Stimulated activated CD4-positive, alpha-beta T cell treated with anti-CD3 and anti-CD28 coated beads, Interleukin-15, amount 100 ng/mL, for 1 hour (primary cell): ENCODE data around the gene NMRK1.
A peak's percentile ranks its signal among the peaks of the same experiment; 100 is the strongest.

Source experiments
- DNase-seq, 2 donors: peaks; one replicate each; pipeline ENCODE4 v3.0.0-alpha.2; 2020; ENCODE audit warnings: low read depth in 1 of 2, low spot score in 1 of 2

Gene NMRK1

DNA sequence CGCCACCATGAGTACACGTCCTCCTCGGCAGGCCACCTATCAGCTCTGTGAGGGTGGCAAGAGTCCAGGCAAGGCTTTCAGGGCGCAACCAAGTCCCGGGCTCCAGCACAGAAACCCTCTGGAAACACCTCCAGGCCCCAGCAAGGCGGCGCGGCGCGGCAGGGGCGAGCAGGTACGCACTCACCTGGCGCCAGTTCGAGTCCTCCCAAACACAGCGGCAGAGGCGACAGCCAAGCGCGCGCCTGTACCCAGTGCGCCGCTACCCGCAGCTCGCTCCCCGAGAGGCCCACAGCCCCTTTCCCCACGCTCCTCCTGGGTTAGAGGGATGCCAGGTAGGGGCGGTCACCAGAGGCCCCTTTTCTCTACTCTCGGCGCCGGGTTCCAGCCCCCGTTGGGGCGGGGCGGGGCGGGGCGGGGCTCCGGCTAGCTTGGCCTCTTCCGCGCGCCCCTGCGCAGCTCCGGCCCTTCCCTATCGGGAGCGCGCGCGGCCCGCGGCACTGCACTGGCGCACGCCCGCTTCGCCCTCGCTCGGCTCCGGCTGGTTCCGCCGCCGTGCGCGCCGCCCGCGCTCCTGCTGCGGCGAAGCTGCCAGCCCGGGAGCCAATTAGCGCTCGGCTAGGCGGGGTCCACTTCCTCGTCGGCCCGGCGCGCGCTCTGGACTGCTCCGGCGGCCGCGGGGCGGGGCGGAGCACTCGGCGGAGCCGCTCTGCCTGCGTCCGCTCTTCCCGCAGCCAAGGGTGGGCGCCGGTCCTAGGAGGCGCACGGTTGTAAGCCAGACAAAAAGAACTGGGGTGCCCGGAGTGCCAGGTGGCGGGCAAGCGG lies at the start of gene NMRK1, which contains the start of gene OSTF1:
NMRK1 (minus strand) TSS at position 332 of the 822 bp plus-strand sequence. CDS start 5,040 bp downstream, outside the sequence.
OSTF1 (plus strand) TSS at position 691 of the 822 bp plus-strand sequence. CDS start 179 bp downstream, outside the sequence.
- peak; percentile 88 for DNase-seq

DNA sequence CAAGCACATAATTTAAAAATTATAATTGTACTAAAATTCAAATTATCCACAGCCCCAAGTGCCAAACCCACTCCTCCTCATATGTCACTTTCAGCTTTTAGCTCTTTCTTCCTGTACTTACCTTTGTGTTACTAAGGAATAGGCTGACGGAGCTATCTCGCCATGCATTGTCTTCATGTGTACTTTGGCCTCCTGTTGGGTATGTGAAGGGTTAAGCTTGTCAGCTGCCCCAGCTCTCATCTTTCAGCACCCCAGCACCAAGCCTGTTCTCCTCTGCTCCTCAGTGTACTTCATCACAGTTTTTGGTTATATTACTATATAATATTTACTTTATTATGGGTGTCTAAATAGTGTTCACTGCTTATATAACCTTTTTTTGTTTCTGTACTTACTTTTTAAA lies 46.5 kb upstream of the NMRK1 start:
- no peak for DNase-seq

DNA sequence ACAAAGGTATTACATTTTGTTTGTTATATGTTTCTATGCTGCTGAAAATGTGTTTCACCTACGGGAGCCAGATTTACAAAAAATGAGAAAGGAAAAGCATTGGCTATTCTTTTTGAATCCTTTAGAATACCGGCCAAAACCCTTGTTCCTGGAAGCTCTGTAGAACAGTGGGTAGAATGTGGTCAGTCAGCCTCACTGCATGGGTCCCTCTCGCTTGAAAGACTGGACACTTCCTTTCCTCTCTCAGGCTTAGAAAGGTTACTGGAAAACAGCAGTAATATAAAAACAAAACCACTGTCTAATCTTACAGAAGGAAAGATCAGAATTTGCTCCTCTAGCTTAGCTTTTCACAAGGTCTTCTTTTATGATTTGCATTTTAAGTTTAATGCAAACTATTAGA lies 45.4 kb upstream of the NMRK1 start:
- DNase-seq: no peak

DNA sequence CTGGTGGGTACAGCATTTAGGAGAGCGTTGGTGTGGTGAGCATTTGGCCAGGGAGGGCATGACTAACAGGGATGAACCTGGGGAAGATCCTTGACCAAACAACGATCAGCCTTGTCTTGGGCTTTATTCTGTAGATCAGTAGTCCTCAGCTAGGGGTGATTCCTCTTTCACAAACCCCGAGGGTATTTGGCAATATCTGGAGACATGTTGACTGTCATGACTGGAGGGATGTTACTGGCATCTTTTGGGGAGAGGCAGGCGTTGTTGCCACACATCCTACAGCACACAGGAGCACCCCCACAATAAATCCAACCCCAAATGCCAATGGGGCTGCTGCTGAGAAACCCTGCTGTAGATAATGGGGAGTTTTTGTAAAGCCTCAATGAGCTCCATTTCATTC lies 44.3 kb upstream of the NMRK1 start:
- DNase-seq: no peak

DNA sequence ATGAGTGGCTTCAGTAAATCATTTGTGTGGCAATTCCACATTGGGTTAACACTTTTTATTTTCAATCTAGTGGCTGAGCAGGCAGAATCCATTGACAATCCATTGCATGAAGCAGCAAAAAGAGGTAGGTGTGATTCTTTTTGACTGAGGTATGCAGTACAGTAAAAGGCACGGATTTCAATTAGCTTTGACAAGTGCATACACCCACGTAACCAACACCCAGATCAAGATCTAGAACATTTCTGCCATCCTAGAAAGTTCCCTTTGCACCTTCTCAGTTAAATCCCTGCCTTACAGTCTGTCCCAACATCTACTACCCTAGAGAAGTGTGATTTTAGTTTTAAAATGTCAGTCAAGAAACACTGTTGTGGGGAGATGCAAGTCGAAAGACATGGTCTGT lies 43.7 kb upstream of the NMRK1 start:
- no peak for DNase-seq

DNA sequence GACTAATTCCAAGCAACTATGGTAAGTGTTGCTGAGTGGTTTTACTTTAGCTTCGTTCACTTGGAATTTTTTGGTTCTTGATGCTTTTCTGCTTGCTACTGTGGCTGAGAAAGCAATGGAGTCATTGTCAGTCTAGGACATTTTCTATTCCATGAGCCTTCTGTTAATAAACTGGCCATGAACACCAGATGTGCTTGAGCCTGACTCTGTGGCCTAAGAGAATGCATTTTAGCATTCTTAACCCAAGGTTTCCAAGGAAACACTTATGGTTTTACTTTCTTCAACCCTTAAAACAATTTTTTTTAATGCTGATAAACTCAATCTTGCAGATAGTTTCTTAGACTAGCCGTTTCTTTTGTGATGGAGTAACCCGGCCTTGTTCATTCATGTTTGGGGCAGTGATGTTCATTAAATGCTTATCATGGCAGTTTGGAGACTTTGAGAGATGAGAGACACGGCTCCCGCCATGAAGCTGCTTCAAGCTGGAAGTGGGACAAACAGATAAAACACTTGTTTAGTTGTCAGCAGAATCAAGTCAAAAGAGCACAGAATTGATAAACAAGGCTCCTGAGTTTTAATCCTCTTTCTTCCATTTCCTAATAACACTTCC lies 42.8 kb upstream of the NMRK1 start:
- no peak for DNase-seq

DNA sequence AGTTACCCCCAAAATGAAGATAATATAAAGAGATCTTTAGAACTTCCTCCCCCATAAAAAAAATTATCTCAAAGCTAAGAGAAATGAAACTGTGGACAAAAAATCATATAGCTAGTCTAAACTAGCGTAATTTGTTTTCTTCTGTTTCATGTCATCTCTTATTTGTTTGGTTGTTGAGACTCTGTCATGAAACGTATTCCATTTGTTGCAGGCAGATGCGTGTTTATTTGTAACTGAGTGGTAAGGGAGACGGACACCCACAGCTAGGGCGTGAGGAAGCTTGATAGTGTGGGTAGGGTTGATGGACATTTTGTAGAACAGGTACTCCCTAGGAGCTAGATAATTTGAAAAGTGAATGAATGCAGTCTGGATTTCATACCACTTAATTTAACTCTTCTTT lies 42.2 kb upstream of the NMRK1 start:
- DNase-seq: no peak

DNA sequence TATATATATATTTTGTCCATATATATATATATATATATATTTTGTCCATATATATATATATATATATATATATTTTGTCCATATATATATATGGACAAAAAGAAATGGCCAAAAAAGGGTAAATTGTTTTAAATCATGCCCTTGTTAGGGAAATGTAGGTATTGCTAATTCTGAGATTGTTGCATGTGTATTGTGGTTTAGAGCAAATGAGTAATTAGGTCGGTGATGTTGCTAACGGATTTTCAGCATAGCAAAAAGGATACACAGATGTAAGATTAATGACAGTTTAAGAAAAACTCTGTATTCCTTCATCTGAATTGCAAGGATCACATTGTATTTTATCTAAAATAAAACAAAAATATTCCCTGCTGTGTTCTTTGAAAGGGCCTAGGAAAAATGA lies 40.6 kb upstream of the NMRK1 start:
- no peak for DNase-seq

DNA sequence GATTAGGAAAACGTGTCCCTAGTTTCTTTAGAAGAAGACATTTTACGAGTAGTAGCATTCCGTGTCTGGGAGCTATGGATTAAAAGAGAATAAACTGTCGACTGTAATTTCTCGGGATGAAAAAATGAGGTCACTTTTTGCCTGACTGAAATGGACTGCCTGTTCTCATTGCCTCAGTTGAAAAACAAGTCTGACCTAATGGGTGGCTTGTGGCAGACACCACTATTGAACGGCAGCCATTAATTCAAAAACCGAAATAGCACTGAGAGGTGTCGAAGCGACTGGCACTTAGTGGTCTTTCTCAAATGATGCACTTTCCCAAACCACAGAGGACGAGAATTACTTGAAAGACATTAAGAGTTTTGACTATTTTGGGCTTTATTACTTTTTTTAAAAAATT lies 35.7 kb upstream of the NMRK1 start:
- DNase-seq: no peak

DNA sequence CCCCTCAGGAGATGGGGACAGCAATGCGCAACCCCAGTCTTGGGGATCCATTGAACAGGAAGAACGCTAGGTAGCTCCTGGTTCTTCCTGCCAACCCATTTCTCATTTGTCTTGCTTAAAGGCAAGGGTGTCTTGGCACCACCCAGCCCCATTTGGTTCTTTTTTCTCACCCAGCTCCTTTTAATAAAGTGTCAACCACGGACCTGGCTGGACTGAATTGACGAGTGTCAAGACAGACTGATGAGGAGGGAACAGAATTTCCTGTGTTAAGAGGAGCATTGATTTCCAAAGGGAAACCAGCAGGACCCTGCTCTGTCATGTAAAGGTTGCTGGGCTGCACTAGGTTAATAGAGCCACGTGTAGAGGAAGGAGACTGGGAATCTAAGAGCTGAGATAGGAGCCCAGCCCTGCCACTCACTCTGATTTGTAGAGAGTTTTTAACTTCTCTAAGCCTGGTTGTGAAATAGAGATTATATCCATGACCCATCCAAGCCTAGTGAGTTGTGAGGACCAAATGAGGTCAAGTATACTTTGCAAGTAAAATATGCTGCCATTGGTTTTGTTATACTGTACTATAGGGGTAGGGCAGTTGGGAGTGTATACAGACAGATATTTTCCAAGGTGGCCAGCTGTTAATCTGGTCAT lies 34.1 kb upstream of the NMRK1 start:
- no peak for DNase-seq

DNA sequence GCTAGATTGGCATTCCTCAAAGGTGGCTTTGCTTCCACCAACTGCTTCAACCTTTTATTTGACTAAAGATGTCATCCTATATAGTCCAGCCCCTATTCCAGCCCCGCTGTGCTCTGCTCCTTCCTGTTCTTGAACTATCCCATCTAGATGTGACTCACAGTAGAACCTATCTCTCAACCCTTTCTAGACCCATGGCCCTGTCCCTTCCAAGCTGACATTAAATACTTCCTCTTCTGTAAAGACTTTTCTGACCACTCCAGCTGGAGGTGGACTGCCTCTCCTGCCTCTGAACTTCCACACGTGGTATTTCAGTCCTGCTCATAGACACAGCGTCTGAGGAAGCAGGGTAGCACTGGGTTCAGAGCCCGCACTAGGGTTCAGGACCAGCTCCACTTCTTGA lies 32.7 kb upstream of the NMRK1 start:
- no peak for DNase-seq

DNA sequence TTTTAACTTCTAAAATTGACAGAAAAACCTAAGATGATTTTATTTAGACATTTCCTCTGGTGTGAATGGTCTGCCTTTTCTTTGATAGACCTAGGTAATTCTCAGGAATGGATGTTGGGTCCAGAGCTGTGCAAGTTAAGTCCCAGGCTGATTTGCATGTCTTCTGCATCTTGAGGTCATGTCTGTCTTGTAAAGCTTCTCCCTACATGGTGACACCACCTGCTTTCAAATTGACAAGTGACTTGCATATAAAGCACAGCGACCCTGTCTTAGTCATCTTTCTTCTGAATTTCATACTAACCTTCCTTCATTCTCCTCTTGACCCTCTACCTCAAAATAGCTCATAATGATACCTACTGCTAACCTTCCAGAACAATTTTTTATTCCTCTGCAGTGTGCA lies 29.6 kb upstream of the NMRK1 start:
- no peak for DNase-seq

DNA sequence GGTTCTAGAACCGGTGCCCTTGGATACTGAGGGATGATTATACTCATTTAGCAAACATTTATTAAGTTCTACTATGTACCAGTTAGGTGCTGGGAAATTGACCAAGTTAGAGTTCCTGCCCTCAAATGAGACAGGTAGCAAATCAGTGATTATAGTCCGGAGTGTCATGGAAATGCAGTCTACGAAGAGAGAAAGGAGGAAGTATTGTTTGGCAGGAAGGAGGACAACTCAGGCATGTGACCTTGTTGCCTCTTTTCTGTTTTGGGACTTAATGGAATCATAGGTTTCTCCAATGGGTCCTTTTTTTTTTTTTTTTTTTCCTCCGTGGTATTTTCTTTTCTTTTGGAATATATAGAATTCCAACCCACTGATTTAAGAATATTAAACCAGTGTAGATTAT lies 28.4 kb upstream of the NMRK1 start:
- no peak for DNase-seq

DNA sequence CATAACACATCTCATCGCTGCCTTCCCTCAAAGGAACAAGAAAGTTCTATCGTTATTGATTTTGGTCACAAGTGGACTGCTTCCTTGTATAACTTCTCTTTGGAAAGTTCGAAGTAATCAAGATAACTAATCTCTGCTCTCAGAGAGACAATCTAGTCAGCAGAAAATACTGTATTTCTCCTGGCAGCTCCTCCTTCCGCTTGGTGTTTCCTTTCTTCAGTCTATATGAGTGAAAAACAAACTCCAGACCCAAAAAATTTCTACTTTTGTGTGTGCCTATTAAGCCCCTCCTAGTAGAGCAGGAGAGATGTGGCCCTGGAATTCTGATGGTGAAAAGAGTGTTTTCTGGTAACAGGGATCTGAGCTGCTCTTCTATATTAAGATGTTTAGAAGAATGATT lies 24.8 kb upstream of the NMRK1 start:
- no peak for DNase-seq

DNA sequence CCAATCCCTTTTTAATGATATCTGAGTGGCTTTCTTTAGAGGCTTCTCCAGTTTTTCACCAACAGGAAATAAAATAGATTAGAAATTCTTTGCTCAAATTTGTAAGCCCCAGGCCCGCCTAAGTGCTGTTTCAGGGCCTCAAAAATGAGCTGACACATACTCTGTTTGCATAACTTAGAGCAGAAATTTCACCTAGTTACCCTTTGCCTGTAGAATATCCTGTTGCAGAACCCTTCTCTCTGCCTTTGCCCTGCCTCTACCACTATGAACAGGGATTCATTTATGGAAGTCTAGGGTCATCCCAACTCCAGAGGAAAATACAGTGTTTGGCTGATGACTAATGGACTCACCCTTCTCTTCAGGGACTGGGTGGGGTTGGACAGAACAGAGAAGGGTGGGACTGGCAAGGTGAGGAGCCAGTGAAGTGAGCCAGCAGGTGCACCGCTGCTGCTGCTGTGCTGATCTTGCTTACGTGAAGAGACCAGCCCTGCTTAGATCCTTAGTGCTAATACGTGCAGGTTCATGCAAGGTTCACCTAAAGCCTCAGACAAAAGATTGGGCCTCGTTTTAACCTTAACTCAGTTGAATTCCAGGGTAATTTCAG lies 23.2 kb upstream of the NMRK1 start:
- no peak for DNase-seq

DNA sequence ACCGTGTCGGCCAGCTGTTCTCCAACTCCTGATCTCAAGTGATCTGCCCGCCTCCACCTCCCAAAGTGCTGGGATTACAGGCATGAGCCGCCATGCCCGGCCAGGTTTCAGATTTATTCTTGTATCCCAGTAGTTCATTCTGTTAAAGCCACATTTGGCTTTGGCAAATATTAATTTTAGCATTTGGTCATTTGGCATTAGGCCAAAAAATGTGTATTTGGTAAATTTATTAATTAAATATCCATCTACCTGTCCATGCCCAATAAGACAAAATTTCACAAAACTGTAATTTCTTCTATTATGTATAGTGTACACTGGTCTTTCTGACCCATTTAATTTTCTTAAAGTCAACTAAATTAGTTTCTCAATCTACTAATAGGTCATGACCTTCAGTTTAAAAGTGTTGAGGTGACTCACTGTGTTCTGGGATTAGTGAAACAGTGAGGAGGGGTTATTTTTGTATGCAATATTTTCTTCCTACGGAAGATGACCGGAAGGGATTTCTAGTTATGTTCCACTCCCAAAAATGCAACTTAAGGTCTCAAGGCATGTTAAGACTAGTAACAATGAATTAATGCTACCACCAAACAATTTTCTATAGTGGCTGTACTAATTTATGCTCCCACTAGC lies 21.4 kb upstream of the NMRK1 start:
- no peak for DNase-seq

DNA sequence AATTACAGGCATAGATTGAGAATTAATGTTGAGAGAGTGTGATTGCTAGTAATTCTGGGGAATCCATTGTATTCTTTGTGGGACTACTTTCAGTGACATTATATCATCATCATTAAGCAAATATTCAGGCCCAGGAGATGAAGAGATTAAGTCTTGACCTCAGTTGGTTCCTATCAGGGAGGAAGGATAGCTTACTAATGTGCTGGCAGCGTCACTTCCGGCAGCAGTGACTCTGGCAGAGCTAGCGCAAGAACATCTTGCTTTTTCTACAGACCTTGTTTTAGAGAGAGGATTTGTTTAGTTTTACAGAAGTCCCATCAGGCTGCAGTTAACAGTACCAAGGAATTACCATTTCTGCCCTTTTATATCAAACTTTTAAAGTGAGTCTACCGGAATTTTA lies 20.6 kb upstream of the NMRK1 start:
- DNase-seq: no peak

DNA sequence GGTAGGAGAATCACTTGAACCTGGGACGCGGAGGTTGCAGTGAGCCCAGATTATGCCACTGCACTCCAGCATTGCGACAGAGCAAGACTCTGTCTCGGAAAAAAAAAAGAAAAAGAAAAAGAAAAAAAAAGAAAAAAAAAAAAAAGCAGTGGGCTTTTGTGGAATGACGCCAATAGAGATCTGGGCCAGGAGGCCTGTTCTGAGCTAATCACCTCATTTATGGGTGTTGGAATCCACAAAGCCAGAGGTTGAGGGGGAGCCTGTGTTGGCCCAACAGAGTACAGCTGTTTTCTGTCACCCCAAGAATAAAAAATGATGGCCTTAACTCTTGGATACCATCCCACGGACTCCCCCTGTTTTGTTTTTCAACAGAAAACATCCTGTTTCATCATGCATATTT lies 18.9 kb upstream of the NMRK1 start:
- DNase-seq: no peak

DNA sequence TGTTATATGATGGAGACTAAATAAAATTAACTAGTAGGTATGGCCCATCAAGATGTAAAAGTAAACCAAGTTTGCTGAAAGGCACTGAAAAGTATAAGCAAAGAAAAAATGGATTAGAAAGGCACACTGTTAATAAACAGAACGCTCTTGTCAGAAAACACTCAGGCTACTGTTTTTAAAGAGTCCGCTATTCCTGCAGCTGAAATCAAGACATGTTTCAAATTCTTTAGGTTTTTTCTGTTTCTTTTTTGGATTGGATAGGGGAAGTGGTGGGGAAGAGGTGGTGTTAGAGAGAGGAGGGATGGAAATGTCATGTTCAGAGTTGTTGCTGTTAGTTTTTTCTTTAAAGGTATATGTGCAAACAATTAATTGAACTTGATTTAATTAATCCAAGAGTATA lies 17.9 kb upstream of the NMRK1 start:
- DNase-seq: no peak

DNA sequence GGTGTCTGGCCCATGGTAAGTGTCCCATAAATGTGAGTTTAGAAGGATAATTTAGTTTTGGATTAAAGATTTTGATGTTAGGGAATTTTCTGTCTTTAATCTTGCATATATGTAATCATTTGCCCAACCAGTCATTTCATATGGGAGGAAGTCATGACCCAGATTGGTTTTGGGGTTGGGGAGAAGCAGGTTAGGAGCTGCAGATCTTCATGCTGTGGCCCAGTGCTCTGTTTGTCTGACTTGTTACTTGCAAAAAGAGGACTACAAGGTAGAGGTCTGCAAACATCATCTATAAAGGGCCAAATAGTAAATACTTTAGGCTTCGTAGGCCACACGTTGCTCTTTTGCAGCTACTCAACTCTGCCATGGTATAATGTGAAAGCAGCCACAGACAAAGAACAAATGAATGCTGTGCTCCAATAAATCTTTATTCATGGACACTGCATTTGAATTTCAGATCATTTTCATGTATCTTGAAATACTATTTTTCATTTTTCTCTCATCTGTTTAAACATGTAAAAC lies 17.1 kb upstream of the NMRK1 start:
- no peak for DNase-seq

DNA sequence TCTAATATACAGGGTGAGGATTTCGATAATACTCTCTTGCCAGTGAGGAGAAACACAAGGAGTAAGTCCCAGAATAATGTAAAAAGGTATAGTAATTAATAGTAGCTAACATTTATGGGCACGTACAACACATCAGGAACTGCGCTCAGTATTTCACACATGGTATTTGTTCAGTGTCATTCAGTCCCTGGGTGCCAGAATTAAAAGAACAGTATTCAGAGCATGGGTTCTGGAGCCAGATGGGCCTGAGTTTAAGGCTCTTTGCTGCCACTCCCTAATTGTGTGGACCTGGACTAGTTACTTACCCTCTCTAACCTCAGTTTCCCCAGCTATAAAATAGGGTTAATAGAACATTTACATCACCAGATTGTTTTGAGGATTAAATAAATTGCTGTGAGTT lies 16.7 kb upstream of the NMRK1 start:
- no peak for DNase-seq
